ENCODE results near the gene KCNQ1. TPM values are rescaled to one million over a fixed set of nuclear protein-coding genes. Genes with fewer than 3 reads are reported as not detected.

The KCNQ1 gene
- total RNA-seq, 1 experiment from 2014 or later: 2.5 TPM

- TF ChIP-seq ZNF219 (CRISPR knock-in tag; IDR thresholded peaks at IDR 0.05; ENCODE audit: borderline replicate concordance): no peak
- TF ChIP-seq JUN (CRISPR knock-in tag; IDR thresholded peaks at IDR 0.05): no peak
- no peak for TF ChIP-seq NFE2L1 (CRISPR knock-in tag; IDR thresholded peaks at IDR 0.05)
- no peak for TF ChIP-seq ZNF416 (CRISPR knock-in tag; IDR thresholded peaks at IDR 0.05)
- no peak for TF ChIP-seq E2F1 (CRISPR knock-in tag; IDR thresholded peaks at IDR 0.05)
- no peak for TF ChIP-seq NR1H2 (CRISPR knock-in tag; IDR thresholded peaks at IDR 0.05)
- TF ChIP-seq PRRX2 (CRISPR knock-in tag; IDR thresholded peaks at IDR 0.05): no peak
- no peak for TF ChIP-seq EMX1 (CRISPR knock-in tag; IDR thresholded peaks at IDR 0.05)
- no peak for ATAC-seq
- H3K27me3 Mint-ChIP-seq (ENCODE audit: low read depth): peaks cover 49% of the 10 kb centered on the region
- H3K9me3 Mint-ChIP-seq: peaks cover 20% of the 10 kb centered on the region
- POLR2A ChIA-PET: no interaction called here
- H3K36me3 Mint-ChIP-seq: peaks cover 21% of the 10 kb centered on the region
- H3K4me1 Mint-ChIP-seq: peaks cover 13% of the 10 kb centered on the region
- H3K27ac Mint-ChIP-seq: no peak overlapping the region
- DNase-seq (ENCODE audit: low spot score): no peak
- no peak overlapping the region for H3K4me3 Mint-ChIP-seq
- CTCF ChIA-PET: no interaction called here
These were observed 387.1 kb downstream of the KCNQ1 start for GRCh38 chr11:2831781-2832532.

GRCh38 chr11:2832533-2833020, 387.8 kb downstream of the KCNQ1 start:
- DNase-seq (ENCODE audit: low spot score) (no peak), ATAC-seq (no peak)
- POLR2A ChIA-PET: no interaction called here
- H3K9me3 Mint-ChIP-seq: peaks cover 20% of the 10 kb centered on the region
- H3K27ac Mint-ChIP-seq: no peak overlapping the region
- H3K36me3 Mint-ChIP-seq: peaks cover 21% of the 10 kb centered on the region
- peaks cover 45% of the 10 kb centered on the region for H3K27me3 Mint-ChIP-seq (ENCODE audit: low read depth)
- CTCF ChIA-PET: no interaction called here
- no peak overlapping the region for H3K4me3 Mint-ChIP-seq
- peaks cover 15% of the 10 kb centered on the region for H3K4me1 Mint-ChIP-seq
- TF ChIP-seq NR3C1 (CRISPR knock-in tag; conservative IDR thresholded peaks at IDR 0.05; ENCODE audit: low read depth) (no peak), HMGA2 (CRISPR knock-in tag; IDR thresholded peaks at IDR 0.05) (no peak), ZNF396 (CRISPR knock-in tag; IDR thresholded peaks at IDR 0.05; ENCODE audit: borderline replicate concordance) (no peak), ZNF138 (CRISPR knock-in tag; conservative IDR thresholded peaks at IDR 0.05) (no peak), SMAD4 (CRISPR knock-in tag; IDR thresholded peaks at IDR 0.05) (no peak), NR1H2 (CRISPR knock-in tag; IDR thresholded peaks at IDR 0.05) (no peak), SOX15 (CRISPR knock-in tag; IDR thresholded peaks at IDR 0.05) (no peak), GRHL2 (CRISPR knock-in tag; IDR thresholded peaks at IDR 0.05; ENCODE audit: insufficient replicate concordance, severe bottlenecking) (no peak), JAZF1 (CRISPR knock-in tag; IDR thresholded peaks at IDR 0.05) (no peak), NR2C2 (CRISPR knock-in tag; IDR thresholded peaks at IDR 0.05) (no peak)
- TF ChIP-seq, protein P1, sequence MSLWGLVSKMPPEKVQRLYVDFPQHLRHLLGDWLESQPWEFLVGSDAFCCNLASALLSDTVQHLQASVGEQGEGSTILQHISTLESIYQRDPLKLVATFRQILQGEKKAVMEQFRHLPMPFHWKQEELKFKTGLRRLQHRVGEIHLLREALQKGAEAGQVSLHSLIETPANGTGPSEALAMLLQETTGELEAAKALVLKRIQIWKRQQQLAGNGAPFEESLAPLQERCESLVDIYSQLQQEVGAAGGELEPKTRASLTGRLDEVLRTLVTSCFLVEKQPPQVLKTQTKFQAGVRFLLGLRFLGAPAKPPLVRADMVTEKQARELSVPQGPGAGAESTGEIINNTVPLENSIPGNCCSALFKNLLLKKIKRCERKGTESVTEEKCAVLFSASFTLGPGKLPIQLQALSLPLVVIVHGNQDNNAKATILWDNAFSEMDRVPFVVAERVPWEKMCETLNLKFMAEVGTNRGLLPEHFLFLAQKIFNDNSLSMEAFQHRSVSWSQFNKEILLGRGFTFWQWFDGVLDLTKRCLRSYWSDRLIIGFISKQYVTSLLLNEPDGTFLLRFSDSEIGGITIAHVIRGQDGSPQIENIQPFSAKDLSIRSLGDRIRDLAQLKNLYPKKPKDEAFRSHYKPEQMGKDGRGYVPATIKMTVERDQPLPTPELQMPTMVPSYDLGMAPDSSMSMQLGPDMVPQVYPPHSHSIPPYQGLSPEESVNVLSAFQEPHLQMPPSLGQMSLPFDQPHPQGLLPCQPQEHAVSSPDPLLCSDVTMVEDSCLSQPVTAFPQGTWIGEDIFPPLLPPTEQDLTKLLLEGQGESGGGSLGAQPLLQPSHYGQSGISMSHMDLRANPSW (CRISPR knock-in tag; conservative IDR thresholded peaks at IDR 0.05; ENCODE audit: low read depth): no peak
- TF ChIP-seq, protein P2, sequence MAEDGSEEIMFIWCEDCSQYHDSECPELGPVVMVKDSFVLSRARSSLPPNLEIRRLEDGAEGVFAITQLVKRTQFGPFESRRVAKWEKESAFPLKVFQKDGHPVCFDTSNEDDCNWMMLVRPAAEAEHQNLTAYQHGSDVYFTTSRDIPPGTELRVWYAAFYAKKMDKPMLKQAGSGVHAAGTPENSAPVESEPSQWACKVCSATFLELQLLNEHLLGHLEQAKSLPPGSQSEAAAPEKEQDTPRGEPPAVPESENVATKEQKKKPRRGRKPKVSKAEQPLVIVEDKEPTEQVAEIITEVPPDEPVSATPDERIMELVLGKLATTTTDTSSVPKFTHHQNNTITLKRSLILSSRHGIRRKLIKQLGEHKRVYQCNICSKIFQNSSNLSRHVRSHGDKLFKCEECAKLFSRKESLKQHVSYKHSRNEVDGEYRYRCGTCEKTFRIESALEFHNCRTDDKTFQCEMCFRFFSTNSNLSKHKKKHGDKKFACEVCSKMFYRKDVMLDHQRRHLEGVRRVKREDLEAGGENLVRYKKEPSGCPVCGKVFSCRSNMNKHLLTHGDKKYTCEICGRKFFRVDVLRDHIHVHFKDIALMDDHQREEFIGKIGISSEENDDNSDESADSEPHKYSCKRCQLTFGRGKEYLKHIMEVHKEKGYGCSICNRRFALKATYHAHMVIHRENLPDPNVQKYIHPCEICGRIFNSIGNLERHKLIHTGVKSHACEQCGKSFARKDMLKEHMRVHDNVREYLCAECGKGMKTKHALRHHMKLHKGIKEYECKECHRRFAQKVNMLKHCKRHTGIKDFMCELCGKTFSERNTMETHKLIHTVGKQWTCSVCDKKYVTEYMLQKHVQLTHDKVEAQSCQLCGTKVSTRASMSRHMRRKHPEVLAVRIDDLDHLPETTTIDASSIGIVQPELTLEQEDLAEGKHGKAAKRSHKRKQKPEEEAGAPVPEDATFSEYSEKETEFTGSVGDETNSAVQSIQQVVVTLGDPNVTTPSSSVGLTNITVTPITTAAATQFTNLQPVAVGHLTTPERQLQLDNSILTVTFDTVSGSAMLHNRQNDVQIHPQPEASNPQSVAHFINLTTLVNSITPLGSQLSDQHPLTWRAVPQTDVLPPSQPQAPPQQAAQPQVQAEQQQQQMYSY (CRISPR knock-in tag; IDR thresholded peaks at IDR 0.05): no peak
- TF ChIP-seq, protein P3, sequence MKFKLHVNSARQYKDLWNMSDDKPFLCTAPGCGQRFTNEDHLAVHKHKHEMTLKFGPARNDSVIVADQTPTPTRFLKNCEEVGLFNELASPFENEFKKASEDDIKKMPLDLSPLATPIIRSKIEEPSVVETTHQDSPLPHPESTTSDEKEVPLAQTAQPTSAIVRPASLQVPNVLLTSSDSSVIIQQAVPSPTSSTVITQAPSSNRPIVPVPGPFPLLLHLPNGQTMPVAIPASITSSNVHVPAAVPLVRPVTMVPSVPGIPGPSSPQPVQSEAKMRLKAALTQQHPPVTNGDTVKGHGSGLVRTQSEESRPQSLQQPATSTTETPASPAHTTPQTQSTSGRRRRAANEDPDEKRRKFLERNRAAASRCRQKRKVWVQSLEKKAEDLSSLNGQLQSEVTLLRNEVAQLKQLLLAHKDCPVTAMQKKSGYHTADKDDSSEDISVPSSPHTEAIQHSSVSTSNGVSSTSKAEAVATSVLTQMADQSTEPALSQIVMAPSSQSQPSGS (CRISPR knock-in tag; IDR thresholded peaks at IDR 0.05; ENCODE audit: borderline replicate concordance, low read depth): no peak
- TF ChIP-seq, protein P4, sequence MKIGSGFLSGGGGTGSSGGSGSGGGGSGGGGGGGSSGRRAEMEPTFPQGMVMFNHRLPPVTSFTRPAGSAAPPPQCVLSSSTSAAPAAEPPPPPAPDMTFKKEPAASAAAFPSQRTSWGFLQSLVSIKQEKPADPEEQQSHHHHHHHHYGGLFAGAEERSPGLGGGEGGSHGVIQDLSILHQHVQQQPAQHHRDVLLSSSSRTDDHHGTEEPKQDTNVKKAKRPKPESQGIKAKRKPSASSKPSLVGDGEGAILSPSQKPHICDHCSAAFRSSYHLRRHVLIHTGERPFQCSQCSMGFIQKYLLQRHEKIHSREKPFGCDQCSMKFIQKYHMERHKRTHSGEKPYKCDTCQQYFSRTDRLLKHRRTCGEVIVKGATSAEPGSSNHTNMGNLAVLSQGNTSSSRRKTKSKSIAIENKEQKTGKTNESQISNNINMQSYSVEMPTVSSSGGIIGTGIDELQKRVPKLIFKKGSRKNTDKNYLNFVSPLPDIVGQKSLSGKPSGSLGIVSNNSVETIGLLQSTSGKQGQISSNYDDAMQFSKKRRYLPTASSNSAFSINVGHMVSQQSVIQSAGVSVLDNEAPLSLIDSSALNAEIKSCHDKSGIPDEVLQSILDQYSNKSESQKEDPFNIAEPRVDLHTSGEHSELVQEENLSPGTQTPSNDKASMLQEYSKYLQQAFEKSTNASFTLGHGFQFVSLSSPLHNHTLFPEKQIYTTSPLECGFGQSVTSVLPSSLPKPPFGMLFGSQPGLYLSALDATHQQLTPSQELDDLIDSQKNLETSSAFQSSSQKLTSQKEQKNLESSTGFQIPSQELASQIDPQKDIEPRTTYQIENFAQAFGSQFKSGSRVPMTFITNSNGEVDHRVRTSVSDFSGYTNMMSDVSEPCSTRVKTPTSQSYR (CRISPR knock-in tag; IDR thresholded peaks at IDR 0.05): no peak

All from WTC11 (cell line).